ENCODE measurements around the gene MAGI3.
"Not testable (repeated sequence)": the region's sequence is repeated elsewhere in the genome, so short reads cannot be mapped to it uniquely, and the experiment has no call there.

MAGI3 gene

GRCh38 chr1:113593550-113594297 lies 203.4 kb downstream of the MAGI3 start:
- TF ChIP-seq JUND (IDR thresholded peaks at IDR 0.05; ENCODE audit: low read depth) = no peak

GRCh38 chr1:113604466-113604865 lies 214.2 kb downstream of the MAGI3 start:
- in situ Hi-C loops (cut with HindIII; ENCODE audit: low pct_unique_long_range_greater_than_20kb, low sequenced_read_pairs); DNase-seq (ENCODE audit: low read depth in 1 of 2, low spot score in 1 of 2): not testable (repeated sequence)

More at GRCh38 chr1:113593550-113594297, 203.4 kb downstream of the MAGI3 start:
- in situ Hi-C loops (cut with HindIII; ENCODE audit: low pct_unique_long_range_greater_than_20kb, low sequenced_read_pairs) = no loop called here
- DNase-seq (ENCODE audit: low read depth in 1 of 2, low spot score in 1 of 2) = no peak

- in situ Hi-C loops (cut with HindIII; ENCODE audit: low pct_unique_long_range_greater_than_20kb, low sequenced_read_pairs) = no loop called here
- no peak for DNase-seq (ENCODE audit: low read depth in 1 of 2, low spot score in 1 of 2)
- TF ChIP-seq JUND (IDR thresholded peaks at IDR 0.05; ENCODE audit: low read depth) = no peak
Measured at GRCh38 chr1:113605146-113605545, 214.8 kb downstream of the MAGI3 start.

- in situ Hi-C loops (cut with HindIII; ENCODE audit: low pct_unique_long_range_greater_than_20kb, low sequenced_read_pairs) = no loop called here
- no peak for DNase-seq (ENCODE audit: low read depth in 1 of 2, low spot score in 1 of 2)
- TF ChIP-seq JUND (IDR thresholded peaks at IDR 0.05; ENCODE audit: low read depth) = no peak
Measured at GRCh38 chr1:113608399-113608798, 218.1 kb downstream of the MAGI3 start.

GRCh38 chr1:113610372-113610771 lies 220.1 kb downstream of the MAGI3 start:
- in situ Hi-C loops (cut with HindIII; ENCODE audit: low pct_unique_long_range_greater_than_20kb, low sequenced_read_pairs) = no loop called here
- DNase-seq (ENCODE audit: low read depth in 1 of 2, low spot score in 1 of 2) = no peak
- TF ChIP-seq JUND (IDR thresholded peaks at IDR 0.05; ENCODE audit: low read depth) = no peak

- DNase-seq (ENCODE audit: low read depth in 1 of 2, low spot score in 1 of 2) = no peak
- TF ChIP-seq JUND (IDR thresholded peaks at IDR 0.05; ENCODE audit: low read depth) = no peak
- in situ Hi-C loops (cut with HindIII; ENCODE audit: low pct_unique_long_range_greater_than_20kb, low sequenced_read_pairs) = no loop called here
Measured at GRCh38 chr1:113615425-113615824, 225.1 kb downstream of the MAGI3 start.

GRCh38 chr1:113616156-113616555 lies 225.8 kb downstream of the MAGI3 start:
- TF ChIP-seq JUND (IDR thresholded peaks at IDR 0.05; ENCODE audit: low read depth) = no peak
- DNase-seq (ENCODE audit: low read depth in 1 of 2, low spot score in 1 of 2) = no peak
- in situ Hi-C loops (cut with HindIII; ENCODE audit: low pct_unique_long_range_greater_than_20kb, low sequenced_read_pairs) = no loop called here

GRCh38 chr1:113617438-113618141 lies 227.3 kb downstream of the MAGI3 start:
- no peak for DNase-seq (ENCODE audit: low read depth in 1 of 2, low spot score in 1 of 2)
- in situ Hi-C loops (cut with HindIII; ENCODE audit: low pct_unique_long_range_greater_than_20kb, low sequenced_read_pairs) = no loop called here
- TF ChIP-seq JUND (IDR thresholded peaks at IDR 0.05; ENCODE audit: low read depth) = no peak

- no peak for TF ChIP-seq JUND (IDR thresholded peaks at IDR 0.05; ENCODE audit: low read depth)
- no peak for DNase-seq (ENCODE audit: low read depth in 1 of 2, low spot score in 1 of 2)
- in situ Hi-C loops (cut with HindIII; ENCODE audit: low pct_unique_long_range_greater_than_20kb, low sequenced_read_pairs) = no loop called here
Measured at GRCh38 chr1:113628997-113629396, 238.7 kb downstream of the MAGI3 start.

GRCh38 chr1:113630340-113631327 lies 240.3 kb downstream of the MAGI3 start:
- no peak for TF ChIP-seq JUND (IDR thresholded peaks at IDR 0.05; ENCODE audit: low read depth)
- DNase-seq (ENCODE audit: low read depth in 1 of 2, low spot score in 1 of 2) = no peak
- in situ Hi-C loops (cut with HindIII; ENCODE audit: low pct_unique_long_range_greater_than_20kb, low sequenced_read_pairs) = no loop called here

- no peak for DNase-seq (ENCODE audit: low read depth in 1 of 2, low spot score in 1 of 2)
- no peak for TF ChIP-seq JUND (IDR thresholded peaks at IDR 0.05; ENCODE audit: low read depth)
- in situ Hi-C loops (cut with HindIII; ENCODE audit: low pct_unique_long_range_greater_than_20kb, low sequenced_read_pairs) = no loop called here
Measured at GRCh38 chr1:113641396-113641795, 251.1 kb downstream of the MAGI3 start.

- DNase-seq (ENCODE audit: low read depth in 1 of 2, low spot score in 1 of 2) = no peak
- in situ Hi-C loops (cut with HindIII; ENCODE audit: low pct_unique_long_range_greater_than_20kb, low sequenced_read_pairs) = no loop called here
Measured at GRCh38 chr1:113647164-113647563, 256.8 kb downstream of the MAGI3 start.

More at GRCh38 chr1:113647164-113647563, 256.8 kb downstream of the MAGI3 start:
- no peak for TF ChIP-seq JUND (IDR thresholded peaks at IDR 0.05; ENCODE audit: low read depth)

All from T47D (cell line).